GM06990 (cell line): ENCODE data around the gene ZNF436.

Experiments used
- DNase-seq: peaks from one replicate; pipeline ENCODE4 v3.0.0-alpha.2; 2011; ENCODE audit not compliant: insufficient read length; ENCODE audit errors: extremely low read depth
- H3K27me3 ChIP-seq: replicated peaks from 2 replicates; pipeline ENCODE4 v1.6.0; 2011; ENCODE audit warnings: low read length; ENCODE audit not compliant: control insufficient read depth, insufficient read depth
- H3K36me3 ChIP-seq: 2 replicates; pipeline ENCODE4 v1.5.1; 2011; ENCODE audit warnings: low read length; ENCODE audit not compliant: control insufficient read depth, insufficient read depth
- H3K4me3 ChIP-seq: replicated peaks from 2 replicates; pipeline ENCODE4 v1.5.1; 2011; ENCODE audit warnings: low read depth, mild to moderate bottlenecking, control low read depth, low read length
- TF ChIP-seq, protein P1 (sequence below): IDR thresholded peaks from 2 replicates; pipeline ENCODE4 v1.5.1; 2011; ENCODE audit warnings: low read length, control low read depth, mild to moderate bottlenecking, inconsistent platforms; ENCODE audit not compliant: insufficient read depth, poor library complexity, severe bottlenecking

ZNF436 gene

DNA sequence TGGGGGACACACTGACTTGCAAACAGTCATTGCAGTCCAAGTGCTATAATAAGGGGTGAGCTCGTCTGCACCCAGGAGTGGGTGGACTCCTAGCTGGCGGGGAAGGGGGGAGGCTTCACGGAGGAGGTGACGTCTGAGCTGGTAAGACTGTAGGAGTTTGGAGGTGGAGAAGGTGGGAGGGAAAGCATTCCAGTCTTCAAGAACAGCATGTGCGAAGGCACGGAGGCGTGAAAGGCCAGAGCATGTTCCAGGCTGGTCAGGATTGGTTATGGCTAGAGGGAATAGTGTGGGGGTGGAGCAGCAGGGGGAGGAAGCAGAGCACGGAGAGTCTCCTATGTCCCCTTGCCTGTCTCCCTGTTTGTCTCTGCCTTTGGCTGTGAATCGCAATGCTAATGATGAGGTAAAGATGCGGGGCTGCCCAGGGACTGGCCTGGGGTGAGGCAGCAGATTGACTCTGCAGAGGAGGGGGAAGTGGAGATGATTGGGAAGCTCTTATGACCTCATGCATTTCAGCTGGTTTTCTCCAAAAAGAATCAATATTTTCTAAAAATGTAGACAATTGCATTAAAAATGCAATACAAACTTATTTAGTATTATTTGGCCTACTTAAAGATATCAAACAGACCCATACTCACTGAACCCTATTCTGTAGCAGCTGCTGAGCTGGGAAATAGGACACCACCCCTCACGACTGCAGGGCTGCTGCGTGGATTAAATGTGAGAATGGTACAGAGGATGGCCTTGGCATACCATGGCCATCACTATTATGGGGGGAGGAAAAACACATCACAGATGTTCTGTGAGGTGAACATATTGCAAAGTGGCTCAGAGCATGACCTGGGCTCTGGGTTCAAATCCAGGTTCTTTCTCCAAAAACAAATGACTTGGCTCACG lies 2.6 kb upstream of the ZNF436 start:
- H3K27me3 ChIP-seq = no peaks in the 10 kb centered on the region
- DNase-seq = no peak
- no peaks in the 10 kb centered on the region for H3K36me3 ChIP-seq
- no peak overlapping the region for H3K4me3 ChIP-seq
- TF ChIP-seq, protein P1, sequence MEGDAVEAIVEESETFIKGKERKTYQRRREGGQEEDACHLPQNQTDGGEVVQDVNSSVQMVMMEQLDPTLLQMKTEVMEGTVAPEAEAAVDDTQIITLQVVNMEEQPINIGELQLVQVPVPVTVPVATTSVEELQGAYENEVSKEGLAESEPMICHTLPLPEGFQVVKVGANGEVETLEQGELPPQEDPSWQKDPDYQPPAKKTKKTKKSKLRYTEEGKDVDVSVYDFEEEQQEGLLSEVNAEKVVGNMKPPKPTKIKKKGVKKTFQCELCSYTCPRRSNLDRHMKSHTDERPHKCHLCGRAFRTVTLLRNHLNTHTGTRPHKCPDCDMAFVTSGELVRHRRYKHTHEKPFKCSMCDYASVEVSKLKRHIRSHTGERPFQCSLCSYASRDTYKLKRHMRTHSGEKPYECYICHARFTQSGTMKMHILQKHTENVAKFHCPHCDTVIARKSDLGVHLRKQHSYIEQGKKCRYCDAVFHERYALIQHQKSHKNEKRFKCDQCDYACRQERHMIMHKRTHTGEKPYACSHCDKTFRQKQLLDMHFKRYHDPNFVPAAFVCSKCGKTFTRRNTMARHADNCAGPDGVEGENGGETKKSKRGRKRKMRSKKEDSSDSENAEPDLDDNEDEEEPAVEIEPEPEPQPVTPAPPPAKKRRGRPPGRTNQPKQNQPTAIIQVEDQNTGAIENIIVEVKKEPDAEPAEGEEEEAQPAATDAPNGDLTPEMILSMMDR = no peak

DNA sequence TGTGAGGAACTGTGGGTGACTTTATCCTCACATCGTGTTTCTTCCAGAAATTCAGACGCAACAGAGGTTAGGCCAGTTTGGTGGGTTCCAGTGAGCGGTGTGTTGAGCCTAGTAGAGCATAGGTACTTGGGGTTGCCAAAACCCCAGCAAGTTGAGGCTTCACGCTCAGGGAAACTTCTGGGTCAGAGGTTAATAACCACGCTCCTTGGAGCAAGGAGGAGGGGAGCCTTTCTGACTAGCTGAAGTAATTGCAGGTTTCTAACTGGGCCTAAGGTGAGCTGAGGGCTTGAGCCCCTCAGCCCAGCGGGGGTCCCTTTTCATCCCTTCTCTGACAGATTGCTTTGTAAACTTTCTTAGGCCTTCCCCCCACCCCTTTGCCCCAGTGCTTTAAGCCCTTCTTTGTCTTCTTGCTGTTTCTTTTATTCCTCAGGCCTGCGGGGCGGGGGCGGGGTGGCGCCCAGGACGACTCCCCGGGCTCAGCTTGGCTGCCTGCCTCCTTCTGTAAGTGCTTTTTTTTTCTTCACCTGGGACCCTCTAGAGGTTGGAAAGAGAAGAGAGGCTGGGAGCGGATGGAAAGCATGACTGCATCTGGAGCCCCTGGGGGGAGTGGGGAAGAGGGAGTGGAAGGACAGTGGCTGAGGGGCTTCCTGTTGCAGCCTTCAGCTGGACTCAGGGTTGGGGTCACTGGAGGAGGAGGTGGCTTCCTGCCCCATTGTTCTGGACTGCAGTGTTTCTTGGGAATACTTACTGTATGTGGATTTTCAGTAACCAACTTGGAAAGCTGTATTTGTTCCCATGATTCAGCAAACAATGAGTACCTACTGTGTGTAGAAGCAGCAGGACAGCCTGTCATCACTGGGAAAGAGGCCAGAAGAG lies 1.3 kb upstream of the ZNF436 start:
- TF ChIP-seq, protein P1 = no peak
- DNase-seq = no peak
- no peaks in the 10 kb centered on the region; the same call in 1 of the 2 replicates for H3K36me3 ChIP-seq
- no peaks in the 10 kb centered on the region for H3K27me3 ChIP-seq
- H3K4me3 ChIP-seq = no peak overlapping the region

DNA sequence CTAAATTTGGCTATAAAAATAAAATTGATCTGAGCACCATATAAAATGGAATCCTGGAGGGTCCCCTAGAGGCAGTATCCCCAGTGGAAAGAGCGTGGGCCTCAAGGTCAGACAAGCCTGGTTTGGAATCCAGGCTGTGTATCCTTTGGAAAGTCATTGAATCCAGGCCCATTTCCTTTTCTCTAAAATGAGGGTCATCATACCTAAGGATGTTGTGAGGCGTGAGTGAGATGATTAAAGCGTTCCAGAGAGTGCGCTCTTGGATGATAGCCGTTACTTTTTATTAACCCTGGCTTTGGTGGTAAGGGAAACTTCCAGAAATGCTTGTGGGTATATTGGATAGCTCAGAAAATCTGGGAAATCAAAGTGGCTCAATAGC lies 683 bp upstream of the ZNF436 start:
- TF ChIP-seq, protein P1 = no peak
- Histone ChIP-seq H3K36me3 (no peaks in the 10 kb centered on the region; the same call in 1 of the 2 replicates), H3K4me3 (no peak overlapping the region), H3K27me3 (no peaks in the 10 kb centered on the region)
- no peak for DNase-seq

DNA sequence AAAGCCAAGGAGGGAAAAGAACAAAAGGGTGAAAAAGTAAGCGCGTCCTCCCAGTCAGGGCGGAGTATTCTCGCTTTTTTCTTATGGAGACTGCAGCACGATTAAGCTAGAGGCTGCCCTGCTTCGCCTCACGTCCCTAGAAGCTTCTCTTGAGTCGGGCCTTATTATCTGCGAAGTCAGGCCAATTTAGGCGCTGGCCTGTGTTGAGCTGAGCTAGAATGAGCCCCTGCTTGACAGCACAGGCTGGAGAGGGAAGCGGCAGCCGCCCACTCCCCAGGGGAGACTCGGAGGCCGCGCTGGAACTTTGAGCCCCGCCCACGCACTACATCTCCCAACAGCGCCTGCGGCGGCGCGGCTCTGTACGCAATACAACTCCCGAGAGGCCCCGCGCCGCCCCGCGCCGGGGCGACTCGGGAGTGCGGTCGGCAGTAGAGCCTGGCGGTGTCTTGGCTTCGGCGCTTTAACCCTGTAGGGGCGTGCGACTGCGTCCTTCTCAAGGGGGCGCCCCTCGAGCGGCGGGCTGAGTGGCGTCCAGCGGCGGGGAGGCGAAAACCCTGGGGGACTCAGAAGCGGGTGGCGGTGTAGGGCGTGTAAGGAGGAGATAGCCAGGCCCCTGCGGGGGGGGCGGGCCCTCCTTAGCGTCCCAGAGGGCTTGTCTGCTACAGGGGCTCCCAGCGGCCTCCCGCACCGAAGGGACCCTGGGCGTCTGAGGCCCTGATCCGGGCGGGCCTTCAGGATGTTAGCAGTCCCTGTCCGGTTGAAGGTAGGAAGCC lies 888 bp downstream of the ZNF436 start:
- peak; percentile 95 for DNase-seq
- H3K27me3 ChIP-seq = no peaks in the 10 kb centered on the region
- peak overlapping the region; percentile 72 for H3K4me3 ChIP-seq
- TF ChIP-seq, protein P1 = peak; percentile 27
- H3K36me3 ChIP-seq = no peaks in the 10 kb centered on the region; the same call in 1 of the 2 replicates

DNA sequence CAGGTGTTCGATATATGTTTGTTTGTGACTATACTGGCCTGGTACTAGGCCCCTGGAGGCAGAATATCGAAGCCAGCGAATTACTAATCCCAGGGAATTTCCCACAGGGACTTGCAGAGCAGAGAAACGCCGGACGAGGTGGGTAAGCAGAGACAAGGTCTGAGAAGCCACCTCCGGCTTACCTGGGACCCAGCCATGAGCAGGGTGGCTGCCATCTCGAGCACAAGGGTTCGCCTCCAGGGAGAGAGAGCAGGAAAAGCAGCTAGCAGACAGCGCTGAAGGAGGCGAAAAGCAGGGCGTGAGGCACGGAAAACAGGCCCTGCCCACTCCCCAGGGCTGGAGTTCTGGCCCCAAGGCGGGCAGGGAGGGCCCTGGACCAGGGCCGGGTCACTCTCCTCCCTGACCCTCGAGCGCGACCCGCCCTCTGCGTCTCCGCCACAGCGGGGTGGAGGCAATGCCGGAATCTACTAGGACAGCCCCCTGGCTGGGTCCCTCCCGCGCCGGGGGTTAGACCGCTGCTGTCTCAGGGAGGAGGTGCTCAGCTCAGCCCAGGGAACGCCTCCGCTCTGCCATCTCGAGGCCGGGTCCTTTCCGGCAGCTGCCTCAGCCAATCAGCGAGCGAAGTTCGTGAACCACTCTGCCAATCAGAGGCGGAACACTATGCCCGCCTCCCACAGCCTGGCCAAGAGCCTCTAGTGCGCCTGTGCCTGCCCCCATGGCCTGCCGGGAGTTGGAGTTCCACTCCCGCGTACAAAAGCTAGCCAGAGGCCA lies 1.7 kb downstream of the ZNF436 start:
- TF ChIP-seq, protein P1 = no peak
- Histone ChIP-seq H3K27me3 (no peaks in the 10 kb centered on the region), H3K36me3 (no peaks in the 10 kb centered on the region; the same call in 1 of the 2 replicates), H3K4me3 (peak overlapping the region; percentile 84)
- peak; percentile 96 for DNase-seq
